NCI-H1105 (cell line): ENCODE measurements around the gene DDIT4L.
"Not testable (repeated sequence)": the region's sequence is repeated elsewhere in the genome, so short reads cannot be mapped to it uniquely, and the experiment has no call there.

Experiments
- DNase-seq: peaks from one replicate; lab custom pipeline; 2025; lab: John Stamatoyannopoulos, UW

Gene DDIT4L

GRCh38 chr4:100189820-100190642 is at the start of gene DDIT4L:
TSS of gene DDIT4L (minus strand) at chr4:100190468. CDS start at chr4:100189983, 485 bp downstream.
- DNase-seq = no peak

- no peak for DNase-seq
Observed at GRCh38 chr4:100240008-100240407, 49.7 kb upstream of the DDIT4L start.

GRCh38 chr4:100224721-100225120 is 34.5 kb upstream of the DDIT4L start:
- no peak for DNase-seq

GRCh38 chr4:100224160-100224559 is 33.9 kb upstream of the DDIT4L start:
- DNase-seq = no peak

GRCh38 chr4:100208964-100209363 is 18.7 kb upstream of the DDIT4L start:
- DNase-seq = no peak

- no peak for DNase-seq
Observed at GRCh38 chr4:100208459-100208858, 18.2 kb upstream of the DDIT4L start.

GRCh38 chr4:100206850-100207249 is 16.6 kb upstream of the DDIT4L start:
- no peak for DNase-seq

GRCh38 chr4:100198061-100198460 is 7.8 kb upstream of the DDIT4L start:
- no peak for DNase-seq

GRCh38 chr4:100196388-100197071 is 6.3 kb upstream of the DDIT4L start:
- DNase-seq = not testable (repeated sequence)

GRCh38 chr4:100190643-100191600 is 654 bp upstream of the DDIT4L start:
- DNase-seq = peak; percentile 27

- DNase-seq = peak; percentile 20
Observed at GRCh38 chr4:100188829-100189228, 1.4 kb downstream of the DDIT4L start.

- no peak for DNase-seq
Observed at GRCh38 chr4:100187781-100188180, 2.5 kb downstream of the DDIT4L start.

GRCh38 chr4:100184787-100185186 is 5.5 kb downstream of the DDIT4L start:
- DNase-seq = no peak

GRCh38 chr4:100177855-100178254 is 12.4 kb downstream of the DDIT4L start:
- no peak for DNase-seq

GRCh38 chr4:100177126-100177525 is 13.1 kb downstream of the DDIT4L start:
- DNase-seq = no peak

- no peak for DNase-seq
Observed at GRCh38 chr4:100175858-100176257, 14.4 kb downstream of the DDIT4L start.

GRCh38 chr4:100174985-100175383 is 15.3 kb downstream of the DDIT4L start:
- no peak for DNase-seq

GRCh38 chr4:100170986-100171385 is 19.3 kb downstream of the DDIT4L start:
- DNase-seq = no peak

- DNase-seq = no peak
Observed at GRCh38 chr4:100169491-100170485, 20.5 kb downstream of the DDIT4L start.

GRCh38 chr4:100168521-100168920 is 21.7 kb downstream of the DDIT4L start:
- no peak for DNase-seq
